Measurements from ENCODE around the gene ANO9. TPM values are rescaled to one million over a fixed set of nuclear protein-coding genes. Genes with fewer than 3 reads are reported as not detected.
"Not testable (repeated sequence)": the region's sequence is repeated elsewhere in the genome, so short reads cannot be mapped to it uniquely, and the experiment has no call there.

ANO9 gene
- total RNA-seq, 2 experiments from 2014 or later: 72.6 to 78.9 TPM

- ChIA-PET POLR2A (interaction anchor here (1.3 kb wide), 1 partner anchor 55 kb away, joined by 4 read pairs; no protein-coding TSS in a partner anchor), CTCF (no interaction called here)
Observed at GRCh38 chr11:438101-438844, 3.5 kb downstream of the ANO9 start.

GRCh38 chr11:437228-437870 is 4.5 kb downstream of the ANO9 start:
- Mint-ChIP-seq H3K4me1 (ENCODE audit: low read depth) (peaks cover 41% of the 10 kb centered on the region), H3K27me3 (ENCODE audit: low read depth) (no peaks in the 10 kb centered on the region), H3K4me3 (no peak overlapping the region), H3K36me3 (ENCODE audit: low read depth) (peaks cover 3% of the 10 kb centered on the region), H3K27ac (no peak overlapping the region), H3K9me3 (ENCODE audit: insufficient read depth) (no peaks in the 10 kb centered on the region)
- POLR2A ChIA-PET: no interaction called here
- ATAC-seq (no peak), DNase-seq (no peak)
- CTCF ChIA-PET: interaction anchor here (0.8 kb wide), 1 partner anchor 12 kb away, joined by 3 read pairs; no protein-coding TSS in a partner anchor

More at GRCh38 chr11:438101-438844, 3.5 kb downstream of the ANO9 start:
- Mint-ChIP-seq H3K9me3 (ENCODE audit: insufficient read depth) (no peaks in the 10 kb centered on the region), H3K36me3 (ENCODE audit: low read depth) (no peaks in the 10 kb centered on the region), H3K4me1 (ENCODE audit: low read depth) (peaks cover 41% of the 10 kb centered on the region), H3K27ac (no peak overlapping the region), H3K4me3 (no peak overlapping the region), H3K27me3 (ENCODE audit: low read depth) (no peaks in the 10 kb centered on the region)
- no peak for ATAC-seq
- no peak for DNase-seq

GRCh38 chr11:434999-435740 is 6.6 kb downstream of the ANO9 start:
- H3K4me3 Mint-ChIP-seq; H3K9me3 Mint-ChIP-seq (ENCODE audit: insufficient read depth); CTCF ChIA-PET; DNase-seq; H3K36me3 Mint-ChIP-seq (ENCODE audit: low read depth); POLR2A ChIA-PET; H3K27me3 Mint-ChIP-seq (ENCODE audit: low read depth); H3K27ac Mint-ChIP-seq; ATAC-seq: not testable (repeated sequence)
- H3K4me1 Mint-ChIP-seq (ENCODE audit: low read depth): peaks cover 29% of the 10 kb centered on the region

- no peaks in the 10 kb centered on the region for H3K9me3 Mint-ChIP-seq (ENCODE audit: insufficient read depth)
- peaks cover 5% of the 10 kb centered on the region for H3K36me3 Mint-ChIP-seq (ENCODE audit: low read depth)
- H3K27me3 Mint-ChIP-seq (ENCODE audit: low read depth): no peaks in the 10 kb centered on the region
- ATAC-seq: no peak
- no peak overlapping the region for H3K27ac Mint-ChIP-seq
- ChIA-PET CTCF (no interaction called here), POLR2A (no interaction called here)
- no peak for DNase-seq
- peaks cover 22% of the 10 kb centered on the region for H3K4me1 Mint-ChIP-seq (ENCODE audit: low read depth)
- H3K4me3 Mint-ChIP-seq: no peak overlapping the region
Observed at GRCh38 chr11:434496-434895, 7.3 kb downstream of the ANO9 start.

- Mint-ChIP-seq H3K27ac (no peak overlapping the region), H3K4me1 (ENCODE audit: low read depth) (peaks cover 16% of the 10 kb centered on the region), H3K27me3 (ENCODE audit: low read depth) (no peaks in the 10 kb centered on the region), H3K36me3 (ENCODE audit: low read depth) (peaks cover 12% of the 10 kb centered on the region), H3K9me3 (ENCODE audit: insufficient read depth) (no peaks in the 10 kb centered on the region), H3K4me3 (no peak overlapping the region)
- no peak for ATAC-seq
- ChIA-PET CTCF (no interaction called here), POLR2A (no interaction called here)
- DNase-seq: no peak
Observed at GRCh38 chr11:433641-434040, 8.2 kb downstream of the ANO9 start.

GRCh38 chr11:433111-433510 is 8.7 kb downstream of the ANO9 start:
- no peaks in the 10 kb centered on the region for H3K27me3 Mint-ChIP-seq (ENCODE audit: low read depth)

GRCh38 chr11:432501-433100 is 9.2 kb downstream of the ANO9 start:
- CTCF ChIA-PET: no interaction called here
- peaks cover 16% of the 10 kb centered on the region for H3K36me3 Mint-ChIP-seq (ENCODE audit: low read depth)
- no peaks in the 10 kb centered on the region for H3K9me3 Mint-ChIP-seq (ENCODE audit: insufficient read depth)
- POLR2A ChIA-PET: no interaction called here
- DNase-seq (no peak), ATAC-seq (no peak)
- H3K27me3 Mint-ChIP-seq (ENCODE audit: low read depth): no peaks in the 10 kb centered on the region
- H3K27ac Mint-ChIP-seq: no peak overlapping the region
- H3K4me1 Mint-ChIP-seq (ENCODE audit: low read depth): peaks cover 8% of the 10 kb centered on the region
- no peak overlapping the region for H3K4me3 Mint-ChIP-seq

More at GRCh38 chr11:433111-433510, 8.7 kb downstream of the ANO9 start:
- Mint-ChIP-seq H3K4me1 (ENCODE audit: low read depth) (peaks cover 12% of the 10 kb centered on the region), H3K27ac (no peak overlapping the region), H3K4me3 (no peak overlapping the region), H3K36me3 (ENCODE audit: low read depth) (peaks cover 14% of the 10 kb centered on the region), H3K9me3 (ENCODE audit: insufficient read depth) (no peaks in the 10 kb centered on the region)
- ChIA-PET CTCF (no interaction called here), POLR2A (no interaction called here)
- no peak for DNase-seq
- no peak for ATAC-seq

GRCh38 chr11:431921-432320 is 9.9 kb downstream of the ANO9 start:
- ATAC-seq (no peak), DNase-seq (no peak)
- H3K27me3 Mint-ChIP-seq (ENCODE audit: low read depth): no peaks in the 10 kb centered on the region
- no peak overlapping the region for H3K4me3 Mint-ChIP-seq
- H3K4me1 Mint-ChIP-seq (ENCODE audit: low read depth): peaks cover 3% of the 10 kb centered on the region
- no peak overlapping the region for H3K27ac Mint-ChIP-seq
- POLR2A ChIA-PET: no interaction called here
- CTCF ChIA-PET: no interaction called here
- peaks cover 18% of the 10 kb centered on the region for H3K36me3 Mint-ChIP-seq (ENCODE audit: low read depth)
- H3K9me3 Mint-ChIP-seq (ENCODE audit: insufficient read depth): no peaks in the 10 kb centered on the region

GRCh38 chr11:429931-430456 is 11.8 kb downstream of the ANO9 start:
- POLR2A ChIA-PET: no interaction called here
- no peaks in the 10 kb centered on the region for H3K9me3 Mint-ChIP-seq (ENCODE audit: insufficient read depth)
- ATAC-seq (no peak), DNase-seq (no peak)
- CTCF ChIA-PET: no interaction called here
- H3K36me3 Mint-ChIP-seq (ENCODE audit: low read depth): peaks cover 30% of the 10 kb centered on the region
- no peak overlapping the region for H3K27ac Mint-ChIP-seq
- no peaks in the 10 kb centered on the region for H3K27me3 Mint-ChIP-seq (ENCODE audit: low read depth)
- no peak overlapping the region for H3K4me3 Mint-ChIP-seq
- H3K4me1 Mint-ChIP-seq (ENCODE audit: low read depth): no peaks in the 10 kb centered on the region

GRCh38 chr11:429391-429790 is 12.4 kb downstream of the ANO9 start:
- no peak for DNase-seq
- Mint-ChIP-seq H3K4me3 (no peak overlapping the region), H3K4me1 (ENCODE audit: low read depth) (no peaks in the 10 kb centered on the region), H3K9me3 (ENCODE audit: insufficient read depth) (no peaks in the 10 kb centered on the region), H3K27me3 (ENCODE audit: low read depth) (no peaks in the 10 kb centered on the region), H3K27ac (no peak overlapping the region), H3K36me3 (ENCODE audit: low read depth) (peaks cover 34% of the 10 kb centered on the region)
- ChIA-PET POLR2A (interaction anchor here (1.7 kb wide), 1 partner anchor 13 kb away, joined by 5 read pairs; no protein-coding TSS in a partner anchor), CTCF (no interaction called here)
- ATAC-seq: no peak

GRCh38 chr11:428295-428694 is 13.5 kb downstream of the ANO9 start:
- no peaks in the 10 kb centered on the region for H3K9me3 Mint-ChIP-seq (ENCODE audit: insufficient read depth)

More at GRCh38 chr11:428295-428694, 13.5 kb downstream of the ANO9 start:
- DNase-seq: no peak
- Mint-ChIP-seq H3K4me3 (no peak overlapping the region), H3K4me1 (ENCODE audit: low read depth) (no peaks in the 10 kb centered on the region), H3K36me3 (ENCODE audit: low read depth) (peaks cover 38% of the 10 kb centered on the region), H3K27ac (no peak overlapping the region), H3K27me3 (ENCODE audit: low read depth) (no peaks in the 10 kb centered on the region)
- ChIA-PET POLR2A (interaction anchor here (1.7 kb wide), 1 partner anchor 11 kb away, joined by 5 read pairs; no protein-coding TSS in a partner anchor), CTCF (no interaction called here)
- ATAC-seq: no peak
